Astrocyte of the cerebellum (primary cell): Measurements from ENCODE around the gene LAMB1.

Experiments
- DNase-seq: peaks from one replicate; pipeline ENCODE4 v3.0.0-alpha.2; 2011; ENCODE audit warnings: low read depth
- H3K4me3 ChIP-seq: 2 replicates; pipeline ENCODE4 v1.5.1; 2011; ENCODE audit warnings: mild to moderate bottlenecking, low read depth, low read length, moderate library complexity
- in situ Hi-C: cut with HindIII; loops from 2 replicates; pipeline ENCODE4 v1.10.0; 2017; ENCODE audit warnings: low sequenced_read_pairs
- TF ChIP-seq, protein P1 (sequence below): IDR thresholded peaks from 2 replicates; pipeline ENCODE4 v1.5.1; 2012; ENCODE audit warnings: low read length, low read depth, moderate library complexity, mild to moderate bottlenecking; ENCODE audit errors: missing control alignments

The LAMB1 gene

DNA sequence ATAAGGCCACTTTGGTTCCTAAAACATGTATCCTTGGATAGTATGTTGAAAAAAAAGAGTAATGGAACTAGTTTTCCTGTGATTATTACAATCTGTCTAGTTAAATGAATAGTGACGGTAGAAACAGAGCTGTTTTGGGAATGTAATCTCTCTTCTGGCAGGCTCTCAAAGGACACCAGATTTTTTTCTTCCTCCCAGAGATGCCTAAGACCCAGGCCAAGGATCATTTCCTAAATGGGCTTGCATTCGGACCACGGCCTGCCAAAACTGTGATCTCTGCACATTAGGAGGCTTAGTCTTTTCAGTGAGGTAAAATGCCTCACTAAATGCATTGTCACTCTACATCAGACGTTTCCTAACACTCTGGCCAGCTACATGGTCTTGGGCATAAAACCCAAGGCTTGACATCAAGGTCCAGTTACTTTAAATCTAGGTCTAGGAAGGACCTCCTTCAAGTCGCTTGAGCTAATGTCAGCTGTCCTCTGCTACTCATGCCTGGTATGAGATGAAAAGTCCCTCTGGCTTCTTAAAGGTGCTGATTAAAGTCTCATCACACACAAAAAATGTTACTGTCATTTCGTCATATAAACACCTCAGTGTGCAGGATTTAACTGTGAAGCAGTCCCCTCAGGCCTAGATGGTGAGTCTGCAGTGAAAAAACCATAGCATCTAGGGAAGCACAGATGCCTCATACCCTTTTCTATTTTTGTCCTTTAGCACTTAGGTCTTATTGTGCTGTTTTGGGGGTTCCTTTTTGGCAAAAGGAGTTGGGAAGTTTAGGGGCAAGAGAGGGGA is 64.3 kb downstream of the LAMB1 start:
- TF ChIP-seq, protein P1, sequence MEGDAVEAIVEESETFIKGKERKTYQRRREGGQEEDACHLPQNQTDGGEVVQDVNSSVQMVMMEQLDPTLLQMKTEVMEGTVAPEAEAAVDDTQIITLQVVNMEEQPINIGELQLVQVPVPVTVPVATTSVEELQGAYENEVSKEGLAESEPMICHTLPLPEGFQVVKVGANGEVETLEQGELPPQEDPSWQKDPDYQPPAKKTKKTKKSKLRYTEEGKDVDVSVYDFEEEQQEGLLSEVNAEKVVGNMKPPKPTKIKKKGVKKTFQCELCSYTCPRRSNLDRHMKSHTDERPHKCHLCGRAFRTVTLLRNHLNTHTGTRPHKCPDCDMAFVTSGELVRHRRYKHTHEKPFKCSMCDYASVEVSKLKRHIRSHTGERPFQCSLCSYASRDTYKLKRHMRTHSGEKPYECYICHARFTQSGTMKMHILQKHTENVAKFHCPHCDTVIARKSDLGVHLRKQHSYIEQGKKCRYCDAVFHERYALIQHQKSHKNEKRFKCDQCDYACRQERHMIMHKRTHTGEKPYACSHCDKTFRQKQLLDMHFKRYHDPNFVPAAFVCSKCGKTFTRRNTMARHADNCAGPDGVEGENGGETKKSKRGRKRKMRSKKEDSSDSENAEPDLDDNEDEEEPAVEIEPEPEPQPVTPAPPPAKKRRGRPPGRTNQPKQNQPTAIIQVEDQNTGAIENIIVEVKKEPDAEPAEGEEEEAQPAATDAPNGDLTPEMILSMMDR = no peak
- in situ Hi-C loops = no loop called here
- no peak for DNase-seq
- H3K4me3 ChIP-seq = no peak overlapping the region

DNA sequence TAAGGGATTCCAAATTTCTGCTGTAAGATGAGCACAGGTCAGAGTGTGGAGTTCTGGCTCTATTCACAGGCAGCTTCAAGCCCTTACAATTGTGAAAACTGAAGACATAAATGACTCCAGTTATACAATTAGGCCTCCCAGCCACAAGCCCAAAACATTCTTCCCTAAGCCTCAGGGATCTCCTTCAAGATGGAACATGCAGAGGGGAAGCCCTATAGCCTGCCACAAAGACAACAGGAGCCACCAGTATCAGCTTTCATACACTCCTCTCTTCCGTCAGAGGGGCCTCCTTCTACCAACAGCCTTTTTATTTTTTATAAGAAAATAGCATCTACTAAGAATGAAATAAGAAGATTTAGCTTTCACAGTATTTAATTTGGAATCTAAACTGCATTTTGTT is 65.4 kb downstream of the LAMB1 start:
- in situ Hi-C loops = no loop called here
- TF ChIP-seq, protein P1 = no peak
- no peak for DNase-seq
- H3K4me3 ChIP-seq = no peak overlapping the region

DNA sequence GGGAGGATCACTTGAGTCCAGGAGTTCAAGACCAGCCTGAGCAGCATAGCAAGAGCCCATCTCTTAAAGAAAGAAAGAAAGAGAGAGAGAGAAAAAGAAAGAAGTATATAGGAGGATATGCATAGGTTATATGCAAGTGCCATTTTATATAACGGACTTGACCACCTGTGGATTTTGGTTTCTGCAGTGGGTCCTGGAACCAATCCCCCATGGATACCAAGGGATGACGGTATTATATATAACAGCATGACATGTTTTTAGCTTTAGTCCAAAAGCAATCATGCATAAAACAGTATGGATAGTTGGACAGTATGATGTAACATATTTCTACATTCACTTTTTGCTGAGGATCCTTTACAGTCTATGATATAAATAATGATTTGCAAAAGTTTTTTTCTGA is 66.6 kb downstream of the LAMB1 start:
- TF ChIP-seq, protein P1 = no peak
- in situ Hi-C loops = no loop called here
- H3K4me3 ChIP-seq = no peak overlapping the region

DNA sequence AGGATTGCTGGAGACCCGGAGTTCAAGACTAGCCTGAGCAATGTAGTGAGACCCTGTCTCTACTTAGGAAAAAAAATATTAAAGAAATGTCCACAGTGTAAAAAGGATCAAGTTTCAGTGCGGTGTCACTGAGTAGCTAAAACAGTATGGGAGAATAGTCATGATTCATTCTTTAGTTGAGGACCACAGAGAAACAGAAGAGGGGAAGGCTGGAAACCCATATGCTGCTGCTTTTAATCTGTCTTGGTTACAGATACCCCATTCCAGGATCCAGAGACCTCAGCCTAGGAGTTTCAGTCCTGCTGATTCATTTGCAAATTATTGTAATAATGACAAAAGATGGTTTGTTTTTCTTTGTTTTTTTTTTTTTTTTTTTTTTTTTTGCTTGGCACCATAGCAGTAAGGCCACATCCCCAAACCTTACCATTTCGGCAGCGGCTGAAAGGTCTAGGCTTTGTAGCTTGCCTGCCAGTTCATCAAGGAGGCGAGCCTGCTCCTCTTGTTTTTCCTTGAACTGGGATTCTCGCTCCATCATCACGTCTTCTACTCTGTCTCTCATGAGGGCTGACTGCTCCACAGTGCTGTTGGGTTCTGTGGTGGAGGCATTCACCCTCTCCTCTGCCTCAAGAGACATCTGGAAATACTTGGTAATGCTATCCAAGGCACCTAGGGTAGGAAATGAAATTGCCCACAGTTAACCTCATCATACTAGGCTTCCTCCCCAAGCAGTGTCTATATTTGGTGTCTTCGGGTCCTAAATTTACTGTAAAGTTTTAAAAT is 67.8 kb downstream of the LAMB1 start:
- TF ChIP-seq, protein P1 = no peak
- H3K4me3 ChIP-seq = no peak overlapping the region
- in situ Hi-C loops = loop anchor here (5.0 kb wide), 1 partner anchor 47 kb away; no protein-coding TSS in a partner anchor
- peak; percentile 82 for DNase-seq

More for the DNA sequence above, 66.6 kb downstream of the LAMB1 start:
- DNase-seq = no peak

DNA sequence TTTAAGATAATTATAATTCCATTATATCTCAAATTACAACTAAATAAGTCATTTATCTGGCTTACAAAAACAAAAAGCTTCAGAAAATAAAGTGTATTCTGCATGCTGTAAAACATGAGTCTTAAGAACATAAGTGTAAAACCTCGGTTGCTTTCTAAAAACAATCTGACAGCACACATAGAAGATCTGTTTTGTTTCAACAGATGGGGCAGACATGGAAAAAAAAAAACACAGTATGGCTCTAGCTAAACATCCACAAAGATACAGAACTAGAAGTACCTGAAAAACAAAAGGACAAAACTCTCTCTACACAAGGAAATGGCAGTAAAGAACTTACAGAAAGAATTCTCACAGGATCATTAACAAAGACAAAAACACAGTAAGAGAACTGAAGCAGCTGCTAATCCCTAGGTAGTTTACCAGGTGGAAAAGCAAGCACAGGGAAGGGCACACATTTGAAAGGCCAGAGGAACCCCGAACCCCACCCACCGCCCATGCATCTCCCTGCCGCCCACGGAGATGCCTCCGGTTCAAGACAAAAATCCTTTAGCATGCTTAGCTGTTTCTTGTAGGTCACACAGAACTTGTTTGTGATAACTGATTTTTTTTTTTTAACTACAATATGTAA is 69.5 kb downstream of the LAMB1 start:
- no peak overlapping the region for H3K4me3 ChIP-seq
- no peak for DNase-seq
- TF ChIP-seq, protein P1 = no peak
- in situ Hi-C loops = loop anchor here (5.0 kb wide), 1 partner anchor 49 kb away; no protein-coding TSS in a partner anchor

DNA sequence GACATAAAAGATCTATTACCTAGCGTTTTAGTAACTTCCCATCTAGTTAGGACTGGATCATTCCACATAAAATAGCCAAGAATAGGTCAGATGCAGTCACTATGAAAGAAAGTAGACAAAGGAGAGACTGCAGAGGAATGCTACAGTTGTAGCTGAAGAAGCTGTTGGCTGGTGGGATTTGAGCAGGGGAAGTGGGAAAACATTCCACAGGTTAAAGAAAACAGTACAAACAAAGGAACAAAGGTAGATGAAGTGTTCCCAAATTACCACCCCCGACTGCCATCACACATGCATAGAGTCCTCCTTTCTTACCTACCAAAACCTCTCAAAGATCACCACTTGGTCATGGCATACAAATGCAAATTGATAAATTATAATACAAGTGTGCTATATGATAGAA is 70.2 kb downstream of the LAMB1 start:
- in situ Hi-C loops = loop anchor here (5.0 kb wide), 1 partner anchor 49 kb away; no protein-coding TSS in a partner anchor
- TF ChIP-seq, protein P1 = no peak
- no peak overlapping the region for H3K4me3 ChIP-seq
- no peak for DNase-seq
